GM10847 (cell line): ENCODE data around the gene PZP.

Source experiments
- POLR2A ChIP-seq: IDR thresholded peaks from 2 replicates; pipeline ENCODE4 v1.6.1; 2011; ENCODE audit not compliant: insufficient read length; ENCODE audit errors: extremely low read depth

The PZP gene

DNA sequence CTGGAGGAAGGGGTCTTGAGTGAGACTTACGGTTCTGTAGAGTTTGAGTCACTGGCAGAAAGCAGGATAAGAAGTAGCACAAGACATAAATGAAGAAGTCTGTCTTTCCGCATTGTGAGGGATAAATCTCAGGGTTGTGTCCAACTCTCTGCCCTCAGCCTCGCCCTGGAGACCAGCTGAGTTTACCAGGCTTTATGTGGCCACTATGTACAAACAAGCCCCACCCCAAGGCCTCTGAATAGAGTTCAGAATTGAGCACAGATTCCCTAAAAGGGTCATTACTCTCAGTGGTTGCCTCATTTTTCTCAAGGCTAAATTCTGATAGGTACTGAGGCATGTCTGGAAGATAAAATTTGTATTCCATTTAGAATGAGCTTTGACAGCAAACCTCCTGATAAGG lies at the start of gene PZP:
PZP (minus strand) TSS at position 167 of the 400 bp plus-strand sequence; CDS start at position 113, 54 bp downstream.
- no peak for TF ChIP-seq POLR2A

DNA sequence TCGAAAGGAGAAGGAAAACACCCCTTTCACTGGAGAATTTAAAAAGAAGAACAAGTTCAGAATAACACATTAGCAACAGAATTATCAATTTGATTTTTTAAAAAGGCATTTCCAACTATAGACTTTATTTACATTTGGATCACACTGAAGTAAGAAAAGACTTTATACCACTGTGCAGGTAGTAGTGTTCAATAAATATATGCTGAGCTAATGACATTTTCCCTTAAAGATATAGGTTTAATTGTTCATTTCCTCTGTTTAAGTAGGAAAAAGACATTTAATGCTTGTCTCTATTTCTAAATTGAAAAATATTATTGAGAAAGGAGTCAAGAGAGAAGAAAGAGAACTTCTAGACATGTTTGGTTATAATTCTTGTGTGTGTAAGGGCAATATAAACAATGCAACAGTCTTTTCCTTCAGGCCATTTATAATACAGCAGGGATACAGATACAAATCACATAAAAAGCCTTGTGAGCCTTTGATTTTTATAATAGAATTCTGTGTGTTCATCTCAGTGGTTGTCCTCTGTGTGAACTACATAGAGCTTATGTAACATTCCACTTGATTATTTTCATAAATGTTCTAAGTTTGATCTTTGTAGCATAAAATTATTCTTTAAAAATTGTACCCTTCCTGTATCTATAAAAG lies 48.7 kb upstream of the PZP start:
- TF ChIP-seq POLR2A, result no peak

- no peak for TF ChIP-seq POLR2A
Measured at GRCh38 chr12:9256341-9256740, 48.1 kb upstream of the PZP start.

GRCh38 chr12:9255837-9256236 lies 47.6 kb upstream of the PZP start:
- no peak for TF ChIP-seq POLR2A

DNA sequence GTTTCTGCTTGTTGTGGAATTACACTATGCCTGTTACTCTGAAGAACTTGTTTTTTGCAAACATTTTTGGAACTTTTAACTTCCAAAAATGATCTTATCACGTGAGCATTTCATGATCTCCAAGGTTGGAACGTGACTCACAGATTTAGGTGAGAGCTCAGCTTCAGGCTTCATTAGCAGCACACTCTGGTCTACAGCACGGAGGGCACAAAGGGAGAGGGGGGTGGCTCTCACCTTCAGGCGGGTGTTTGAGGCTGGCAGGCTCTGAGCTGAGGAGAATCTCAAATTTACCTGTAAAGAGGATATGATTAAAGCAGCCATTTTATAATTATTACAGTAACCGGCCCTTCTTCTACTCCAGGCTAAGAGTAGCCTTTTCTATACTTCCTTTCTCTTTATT lies 45.3 kb upstream of the PZP start:
- no peak for TF ChIP-seq POLR2A

DNA sequence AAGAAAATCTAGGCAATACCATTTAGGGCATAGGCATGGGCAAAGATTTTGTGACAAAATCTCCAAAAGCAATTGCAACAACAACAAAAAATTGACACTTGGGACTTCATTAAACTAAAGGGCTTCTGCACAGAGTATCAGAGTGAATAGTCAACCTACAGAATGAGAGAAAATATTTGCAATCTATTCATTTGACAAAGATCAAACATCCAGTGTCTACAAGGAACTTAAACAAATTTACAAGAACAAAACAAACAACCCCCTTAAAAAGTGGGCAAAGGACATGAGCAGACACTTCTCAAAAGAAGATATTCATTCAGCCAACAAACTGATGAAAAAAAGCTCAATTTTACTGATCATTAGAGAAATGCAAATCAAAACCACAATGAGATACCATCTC lies 44.1 kb upstream of the PZP start:
- TF ChIP-seq POLR2A, result no peak

GRCh38 chr12:9248435-9248834 lies 40.2 kb upstream of the PZP start:
- no peak for TF ChIP-seq POLR2A

DNA sequence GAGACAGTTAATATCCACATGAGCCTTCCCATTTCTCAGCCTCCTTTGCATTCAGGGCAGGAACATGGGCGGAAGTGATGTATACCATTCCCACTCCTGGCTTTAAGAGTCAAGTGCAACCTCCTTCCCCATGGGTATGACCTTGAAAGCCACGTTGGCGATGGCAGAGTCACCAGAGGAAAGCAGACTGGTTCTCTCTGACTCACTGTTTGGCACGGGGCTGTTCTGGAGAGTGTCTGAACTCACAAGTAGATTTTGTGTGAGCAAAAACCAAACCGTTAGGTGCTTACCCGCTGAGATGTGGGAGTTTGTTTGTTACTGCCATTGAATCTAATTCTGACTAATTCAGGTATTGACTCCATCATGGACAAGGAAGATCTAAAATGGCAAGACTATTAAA lies 36.7 kb upstream of the PZP start:
- no peak for TF ChIP-seq POLR2A

GRCh38 chr12:9243999-9244649 lies 35.9 kb upstream of the PZP start:
- no peak for TF ChIP-seq POLR2A

DNA sequence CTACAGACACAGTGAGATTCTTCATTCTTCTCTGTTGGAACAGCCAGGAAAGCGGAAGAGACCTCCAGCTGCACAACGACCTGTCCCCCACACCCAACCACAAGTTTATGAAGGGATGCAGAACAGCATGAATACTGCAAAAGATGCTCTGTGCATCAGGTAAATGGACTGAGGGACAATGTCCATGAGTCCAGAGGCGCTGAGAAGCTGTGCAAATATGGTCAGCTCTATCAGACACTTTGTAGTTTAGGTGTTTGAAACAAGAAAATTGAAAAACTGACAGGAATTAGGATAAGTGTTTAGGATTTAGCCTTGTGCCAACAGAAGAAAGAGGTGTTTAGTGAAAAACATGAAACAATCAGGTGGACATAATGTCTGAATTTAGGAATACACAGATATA lies 33.1 kb upstream of the PZP start:
- TF ChIP-seq POLR2A, result no peak

DNA sequence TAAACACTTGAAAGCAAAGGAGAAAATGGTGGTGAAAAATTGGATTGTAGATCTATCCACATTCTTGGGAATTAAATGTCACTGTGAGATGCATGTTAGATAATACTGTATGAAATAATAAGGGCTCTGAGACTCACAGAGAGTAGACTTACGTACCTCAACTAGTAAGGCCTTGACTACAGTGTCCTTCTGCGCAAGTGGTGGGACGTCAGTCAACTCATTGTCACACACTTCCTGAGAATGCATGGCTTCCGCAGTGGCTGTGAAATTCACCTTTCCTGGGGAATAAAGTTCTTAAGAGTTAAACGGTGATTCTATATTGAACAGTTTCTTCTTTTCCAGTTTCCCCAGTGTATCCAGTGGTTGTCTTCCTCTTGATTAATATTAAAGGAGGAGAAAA lies 32.6 kb upstream of the PZP start:
- TF ChIP-seq POLR2A, result no peak

DNA sequence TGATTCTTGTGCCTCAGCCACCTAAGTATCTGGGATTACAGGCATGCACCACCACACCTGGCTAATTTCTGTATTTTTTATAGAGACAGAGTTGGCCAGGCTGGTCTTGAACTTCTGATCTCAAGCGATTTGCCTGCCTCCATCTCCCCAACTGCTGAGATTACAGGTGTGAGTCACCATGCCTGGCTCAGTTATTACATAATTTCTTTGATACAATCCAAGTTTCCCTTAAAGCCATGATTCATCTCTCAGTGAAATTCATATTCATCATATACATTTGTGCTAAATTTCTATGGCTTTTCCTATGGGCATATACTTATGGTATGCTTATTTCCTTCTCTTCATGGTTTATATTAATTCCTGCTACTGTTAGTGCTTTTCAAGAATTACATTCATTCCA lies 29.1 kb upstream of the PZP start:
- no peak for TF ChIP-seq POLR2A

GRCh38 chr12:9235519-9235918 lies 27.3 kb upstream of the PZP start:
- no peak for TF ChIP-seq POLR2A

DNA sequence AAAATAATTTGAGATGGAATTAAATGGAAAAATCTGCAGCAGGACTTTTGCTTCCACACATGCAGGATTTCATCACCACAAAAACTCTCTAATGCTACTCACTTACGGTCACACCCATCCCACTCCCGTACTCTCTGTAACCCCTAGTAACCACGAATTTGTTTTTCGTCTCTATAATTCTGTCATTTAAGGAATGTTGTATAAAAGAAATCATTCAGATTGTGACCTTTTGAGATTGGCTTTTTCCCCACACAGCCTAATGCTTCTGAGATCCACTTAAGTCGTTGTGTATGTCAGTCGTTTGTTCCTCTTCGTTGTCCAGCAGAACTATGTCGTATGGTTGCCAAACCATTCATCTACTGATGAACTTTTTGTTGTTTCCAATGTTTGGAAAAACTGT lies 19.8 kb upstream of the PZP start:
- TF ChIP-seq POLR2A, result no peak

DNA sequence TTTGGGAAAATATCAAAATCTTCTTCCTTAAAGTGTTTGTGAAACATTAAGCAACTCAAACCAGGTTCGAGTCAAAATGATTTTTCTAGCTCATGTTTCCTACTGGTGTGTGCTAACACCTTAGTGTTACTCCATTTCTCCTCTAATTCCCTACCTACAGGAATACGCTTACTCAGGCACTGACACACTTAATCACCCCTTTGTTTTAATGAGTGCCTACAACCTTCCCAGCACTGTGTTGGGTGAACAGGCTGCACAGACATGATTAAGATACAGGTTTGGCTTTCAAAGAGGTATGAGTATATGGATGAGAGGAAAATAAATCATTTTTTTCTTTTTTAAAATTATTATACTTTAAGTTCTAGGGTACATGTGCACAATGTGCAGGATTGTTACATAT lies 15.6 kb upstream of the PZP start:
- TF ChIP-seq POLR2A, result no peak

- no peak for TF ChIP-seq POLR2A
Measured at GRCh38 chr12:9221483-9221882, 13.3 kb upstream of the PZP start.

GRCh38 chr12:9214534-9214933 lies 6.3 kb upstream of the PZP start:
- TF ChIP-seq POLR2A, result no peak
